HG03025 (cell line): ENCODE measurements around the gene PHF1.

ENCODE experiments used
- ATAC-seq: cut with Tn5 transposase; IDR thresholded peaks from one replicate; pipeline ENCODE4 v1.9.1; 2021; ENCODE audit warnings: mild to moderate bottlenecking, moderate library complexity; ENCODE audit not compliant: unreplicated experiment, low FRiP score

The PHF1 gene

DNA sequence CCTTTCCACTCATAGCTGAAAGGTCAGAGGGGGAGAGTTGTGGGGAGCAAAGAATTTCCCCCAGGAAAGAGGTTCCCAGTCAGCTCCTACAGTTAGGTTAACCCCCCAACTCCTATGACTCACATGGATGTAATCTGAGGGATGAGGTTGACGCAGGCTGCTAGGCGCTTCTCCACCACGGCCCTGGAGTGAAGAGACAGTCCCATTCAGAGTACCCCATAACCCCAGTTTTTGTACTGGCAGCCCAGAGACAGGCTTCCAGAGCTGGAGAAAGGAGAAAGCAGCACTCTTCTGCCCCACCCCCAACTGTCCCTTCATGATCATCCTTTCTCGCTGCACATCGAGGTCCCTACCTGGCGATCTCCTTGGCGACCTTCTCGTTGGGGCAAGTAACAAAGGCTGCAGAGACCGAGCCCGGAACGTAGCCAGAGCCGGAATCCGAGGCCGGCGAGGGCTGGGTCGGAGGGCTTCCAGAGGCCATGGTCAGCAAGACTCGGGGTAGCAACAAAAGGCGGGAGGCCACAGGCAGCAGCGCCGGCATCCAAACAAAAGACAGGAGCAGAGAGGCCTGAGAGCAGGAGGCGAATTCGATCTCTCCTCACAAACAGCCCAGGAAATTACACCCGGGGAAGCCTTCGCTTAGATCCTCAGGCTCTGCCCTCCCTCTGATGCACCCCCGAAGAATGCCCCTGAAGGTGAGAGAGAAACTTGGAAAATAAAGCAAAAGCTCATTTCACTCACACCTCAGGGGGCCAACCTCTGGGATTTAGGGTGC lies 6.5 kb downstream of the PHF1 start:
- ATAC-seq = no peak

DNA sequence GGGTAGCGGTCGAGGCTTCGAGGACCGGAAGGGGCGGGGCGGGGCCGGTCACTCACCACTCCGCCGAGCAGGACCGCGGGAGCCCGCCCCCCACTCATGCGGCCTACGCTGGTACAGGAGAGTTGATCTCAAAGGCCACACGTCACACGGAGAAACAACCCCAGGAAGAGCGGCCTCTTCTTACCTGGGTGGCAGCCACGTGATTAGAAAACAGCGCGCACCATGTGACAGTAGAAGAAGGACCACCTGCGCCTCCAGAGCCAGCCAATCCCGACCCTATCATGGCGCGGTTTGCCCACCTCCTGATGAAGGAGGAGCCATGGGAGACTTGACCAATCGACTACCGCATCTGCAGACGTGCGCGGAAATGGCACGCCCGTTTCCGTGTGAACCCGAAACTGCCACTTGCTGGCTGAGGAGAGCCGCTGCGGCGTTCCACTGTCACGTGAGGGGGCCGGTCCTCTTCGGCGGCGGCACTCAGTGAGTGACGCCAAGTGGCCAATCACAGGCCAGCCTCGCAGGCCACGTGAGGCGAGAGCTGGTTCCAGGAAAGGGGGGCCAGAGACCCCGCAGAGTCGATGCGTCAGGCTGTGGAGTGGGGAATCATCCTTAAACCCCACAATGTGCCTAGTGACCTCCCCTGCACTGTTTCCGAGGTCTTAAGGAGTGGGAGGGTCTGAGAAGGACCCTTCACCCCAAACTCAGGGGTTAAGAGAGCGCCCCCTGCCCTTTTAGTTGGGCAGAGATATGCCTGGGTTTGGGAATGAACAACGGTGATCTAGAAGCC lies 7.3 kb downstream of the PHF1 start, which contains the start of gene CUTA:
CUTA (minus strand) TSS at position 205 of the 787 bp plus-strand sequence; CDS start at position 98, 107 bp downstream.
- peak; percentile 88 for ATAC-seq

GRCh38 chr6:33418690-33419291 lies 8.0 kb downstream of the PHF1 start:
- no peak for ATAC-seq

DNA sequence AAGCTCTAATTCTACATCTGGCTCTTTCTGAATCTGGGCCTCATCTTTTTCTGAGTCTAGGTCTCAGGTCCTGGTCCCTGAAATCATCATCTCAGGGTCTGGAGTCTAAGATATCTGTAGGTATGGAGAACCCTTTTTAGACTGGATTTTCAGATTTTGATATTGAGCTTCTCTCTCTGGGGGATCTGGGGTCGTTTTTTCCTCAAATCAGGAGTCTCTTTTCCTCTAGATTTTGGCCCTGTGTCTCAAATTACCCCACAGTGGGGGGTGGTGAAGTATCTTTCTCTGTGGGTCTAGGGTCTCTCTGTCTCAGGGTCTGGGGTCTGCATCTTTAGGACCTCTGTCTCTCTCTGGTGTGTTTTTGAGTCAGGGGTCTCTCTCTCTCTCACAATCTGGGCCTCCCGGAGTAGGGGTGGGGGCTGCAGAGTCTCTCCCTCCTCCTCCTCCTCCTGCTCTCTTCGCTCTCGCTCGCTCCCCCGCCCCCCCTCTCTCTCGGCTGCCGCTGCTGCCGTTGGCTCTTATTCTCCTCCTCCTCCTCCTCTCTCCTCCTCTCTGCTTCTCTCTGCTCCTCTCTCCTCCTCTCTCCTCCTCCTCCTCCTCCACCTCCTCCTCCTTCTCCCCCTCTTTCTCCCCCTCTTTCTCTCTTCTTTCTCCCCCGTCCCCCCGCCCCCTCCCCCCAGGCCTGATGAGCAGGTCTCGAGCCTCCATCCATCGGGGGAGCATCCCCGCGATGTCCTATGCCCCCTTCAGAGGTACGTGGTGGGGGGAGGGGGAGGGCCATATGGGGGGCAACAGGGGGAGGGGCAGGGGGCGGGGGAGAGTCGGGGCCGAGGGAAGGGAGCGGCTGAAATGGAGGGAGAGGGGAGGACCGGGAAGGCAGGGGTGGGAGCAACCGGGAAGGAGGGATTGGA lies 9.0 kb downstream of the PHF1 start, which contains the start of gene SYNGAP1:
SYNGAP1 (plus strand) TSS at position 486 of the 911 bp plus-strand sequence; CDS start at position 686, 200 bp downstream.
- ATAC-seq = no peak

DNA sequence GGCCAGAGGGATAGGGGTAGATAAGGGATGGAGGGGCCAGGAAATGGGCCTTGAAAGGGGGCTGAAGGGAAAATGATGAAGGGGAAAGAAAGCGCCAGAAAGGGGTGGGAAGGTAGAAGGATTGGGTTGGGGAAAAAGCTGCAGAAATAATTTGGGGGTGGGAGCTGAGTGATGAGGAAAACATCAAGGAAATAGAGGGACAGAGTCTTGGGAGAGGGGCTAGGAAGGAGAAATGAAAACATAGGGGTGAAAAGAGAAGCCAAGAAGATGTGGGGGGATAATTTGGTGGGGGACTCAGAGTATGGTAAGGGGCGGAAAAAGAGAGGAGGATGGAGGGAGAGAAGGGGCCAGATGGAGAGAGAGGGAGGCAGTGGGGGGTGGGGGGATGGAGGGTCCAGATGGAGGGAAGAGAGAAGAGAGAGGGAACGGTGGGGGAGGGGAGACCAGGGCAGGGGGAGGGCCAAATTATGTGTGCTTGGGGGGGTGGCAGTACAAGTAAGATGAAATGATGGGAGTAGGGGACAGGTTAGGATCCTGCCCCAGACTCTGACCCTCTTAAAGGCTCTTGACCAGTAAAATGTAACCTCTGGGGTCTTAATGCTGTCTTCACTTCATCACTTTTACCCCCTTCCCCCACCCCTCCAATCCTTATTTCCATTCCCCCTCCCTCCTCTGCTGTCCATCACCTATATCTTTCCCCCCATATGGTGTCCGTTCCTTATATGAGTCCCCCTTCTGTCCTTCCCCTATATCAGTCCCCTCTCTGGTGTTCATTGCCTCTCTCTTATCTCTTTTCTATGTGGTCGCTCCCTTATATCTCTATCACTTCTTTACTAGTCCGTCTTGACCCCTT lies 9.9 kb downstream of the PHF1 start:
- no peak for ATAC-seq

- ATAC-seq = no peak
Observed at GRCh38 chr6:33421344-33421643, 10.5 kb downstream of the PHF1 start.

DNA sequence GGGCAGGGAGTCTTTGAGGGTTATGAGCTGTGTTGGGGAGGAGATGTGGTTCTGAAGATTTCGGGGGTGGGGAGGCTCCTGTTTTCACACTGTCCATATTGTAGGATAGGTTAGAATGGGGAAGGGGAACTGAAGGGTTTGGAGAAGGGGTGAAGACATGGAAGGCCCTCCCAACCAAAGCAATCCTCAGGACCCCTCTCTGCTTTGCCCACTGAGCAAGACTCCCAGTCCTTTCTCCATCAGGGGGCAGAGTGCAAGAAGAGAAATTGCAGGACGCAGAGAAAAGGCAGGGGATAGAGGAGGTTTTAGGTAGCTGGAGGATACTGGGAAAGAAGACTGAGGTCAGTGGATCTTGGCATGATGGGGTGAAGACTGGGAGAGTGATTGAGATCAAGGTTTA lies 13.0 kb downstream of the PHF1 start:
- no peak for ATAC-seq

DNA sequence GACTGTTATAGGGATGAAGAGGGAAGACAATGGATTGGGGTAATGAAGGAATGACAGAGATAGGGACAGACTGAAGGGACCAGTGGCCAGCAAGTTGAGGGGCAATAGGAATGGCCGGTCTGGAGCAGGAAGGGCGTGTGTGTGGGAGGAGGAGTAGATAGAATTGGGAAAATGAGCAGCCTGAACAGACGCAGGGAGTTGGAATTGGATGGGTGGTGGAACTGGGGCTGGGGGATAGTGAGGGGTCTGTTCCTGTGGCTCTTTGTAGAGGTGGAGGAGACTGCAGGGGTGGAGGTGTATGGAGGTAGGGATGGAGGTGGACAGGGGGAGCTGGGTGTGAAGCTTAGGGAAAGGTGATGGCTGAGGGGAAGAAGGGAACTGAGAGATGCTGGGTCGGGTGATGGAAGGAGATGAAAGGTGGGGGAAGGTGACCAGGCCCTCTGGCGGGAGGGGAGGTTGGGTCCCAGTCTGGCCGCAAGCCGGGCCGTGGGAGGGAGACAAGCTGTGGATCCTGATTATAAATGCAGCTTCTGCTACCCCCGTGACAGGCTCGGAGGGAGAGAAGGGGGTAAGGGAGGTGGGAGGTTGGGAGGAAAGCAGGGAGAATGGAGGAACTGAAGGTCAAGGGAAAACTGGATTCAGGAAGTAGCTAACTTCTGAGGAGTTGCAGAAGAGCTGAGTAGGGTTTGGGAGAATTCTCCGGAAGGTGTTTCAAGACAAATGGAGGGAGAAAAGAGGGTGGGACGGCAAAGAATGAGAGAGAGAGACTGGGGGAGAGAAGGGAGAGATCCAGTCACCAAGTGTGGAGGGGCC lies 14.2 kb downstream of the PHF1 start:
- ATAC-seq = no peak

DNA sequence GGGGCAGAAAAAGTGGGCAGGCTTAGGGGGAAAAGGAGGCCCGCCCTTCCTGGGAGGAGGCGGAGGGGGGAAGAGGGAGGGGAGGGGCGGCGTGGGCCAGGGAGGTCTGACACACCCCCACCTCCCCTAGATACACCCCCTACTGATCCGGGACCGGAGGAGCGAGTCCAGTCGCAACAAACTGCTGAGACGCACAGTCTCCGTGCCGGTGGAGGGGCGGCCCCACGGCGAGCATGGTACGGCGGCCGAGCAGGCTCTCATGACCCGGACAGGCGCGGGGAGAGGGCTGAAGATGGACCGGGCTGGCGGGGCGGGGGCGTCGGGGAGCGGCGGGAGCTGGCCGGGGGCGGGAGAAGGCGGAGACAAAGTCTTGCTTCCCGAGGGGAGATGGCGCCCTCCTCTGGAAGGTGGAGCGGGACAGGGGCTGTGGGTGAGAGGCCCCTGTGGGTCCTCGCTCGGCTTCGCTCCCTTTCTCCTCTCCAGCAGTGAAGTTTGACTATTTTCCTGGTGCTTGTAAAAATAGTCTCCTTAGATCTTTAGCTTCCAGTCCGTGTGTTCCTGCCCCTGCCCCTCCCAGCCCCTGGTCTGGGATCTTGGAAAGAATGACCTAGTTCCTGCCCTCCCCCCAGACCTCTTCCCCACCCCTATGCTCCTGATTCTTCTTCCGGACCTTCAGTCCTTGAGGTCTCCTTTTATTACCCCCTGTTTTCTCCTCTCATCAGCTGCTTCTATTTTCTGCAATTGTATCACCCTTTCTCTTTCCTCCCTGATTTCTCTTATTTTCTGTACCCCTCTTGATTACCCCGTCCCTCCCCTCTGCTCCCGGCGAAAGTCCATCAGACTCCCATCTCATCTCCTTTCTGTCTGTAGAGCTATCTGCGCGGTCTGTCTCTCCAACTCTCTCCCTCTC lies 15.1 kb downstream of the PHF1 start:
- no peak for ATAC-seq

DNA sequence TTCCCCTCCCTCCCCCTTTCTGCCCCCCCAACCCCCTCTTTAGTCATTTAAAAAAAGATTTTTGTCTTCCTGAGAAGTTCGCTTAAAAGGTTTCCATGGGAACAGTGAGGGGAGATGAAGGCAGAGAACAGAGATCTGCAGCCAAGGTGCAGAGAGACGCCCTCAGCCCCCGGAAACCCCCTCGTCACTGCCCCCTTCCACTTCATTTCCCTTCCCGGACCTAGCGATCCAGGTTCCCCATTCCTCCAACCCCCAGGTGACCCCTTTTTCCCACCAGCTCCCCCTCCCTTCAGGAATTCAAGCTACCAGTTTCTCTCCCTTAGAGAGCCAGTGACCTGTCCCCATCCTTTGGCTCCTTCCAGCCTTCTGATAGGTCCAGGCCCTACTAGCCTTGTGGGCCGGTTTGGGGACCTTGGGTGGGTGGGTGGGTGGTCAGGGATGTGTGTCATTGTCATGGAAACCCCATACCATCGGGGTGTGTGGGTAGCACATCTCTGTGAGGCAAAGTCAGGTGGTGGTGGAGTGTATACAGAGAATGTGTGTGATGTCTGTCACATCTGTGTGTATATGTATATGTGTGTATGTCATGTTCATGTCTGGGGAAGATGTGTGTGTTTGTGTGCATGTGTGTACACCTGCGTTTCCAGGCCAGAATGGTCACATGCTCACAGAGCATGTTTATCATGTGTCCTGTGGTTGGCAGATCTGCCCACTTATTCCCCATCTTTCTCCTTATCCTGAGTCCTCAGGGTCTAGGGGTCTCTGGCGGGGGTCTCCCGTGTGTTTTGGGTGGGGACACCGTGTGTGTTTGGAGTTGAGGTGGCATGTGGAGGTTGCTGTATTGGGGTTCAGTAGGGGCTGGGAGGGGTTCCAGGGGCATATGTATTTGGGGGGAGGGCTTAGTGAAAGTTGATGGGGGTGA lies 16.0 kb downstream of the PHF1 start:
- ATAC-seq = no peak

DNA sequence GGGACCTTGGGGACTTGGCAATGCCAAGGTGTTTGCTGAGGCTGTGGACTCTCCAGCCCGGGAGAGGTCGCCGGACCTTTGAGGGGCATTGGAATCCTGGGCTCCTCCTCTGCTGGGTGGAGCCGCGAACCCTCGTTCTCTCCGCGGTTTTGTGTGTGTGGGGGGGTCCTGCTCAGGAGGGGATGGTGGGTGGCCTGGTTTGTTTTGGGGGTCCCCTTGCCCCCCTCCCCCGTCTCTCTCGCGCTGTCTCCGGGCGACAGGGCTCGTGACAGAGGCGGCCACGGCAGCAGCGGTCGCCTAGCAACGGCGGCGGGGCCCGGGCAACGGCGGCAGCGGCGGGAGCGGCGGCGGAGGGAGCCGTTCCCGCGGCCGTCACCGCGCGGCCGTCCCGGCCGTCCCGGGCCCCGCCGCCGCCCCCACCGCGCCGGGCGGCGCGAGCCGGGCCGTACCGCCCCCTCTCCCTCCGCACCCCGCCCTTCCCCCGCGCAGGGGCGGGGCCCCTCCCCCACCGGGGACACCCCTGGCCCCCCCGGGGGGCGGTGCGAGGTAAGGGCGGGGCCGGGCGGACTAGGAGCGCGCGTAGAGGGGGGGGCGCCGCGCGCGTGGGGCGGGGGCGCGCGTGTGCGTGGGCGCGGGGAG lies 16.9 kb downstream of the PHF1 start:
- ATAC-seq = no peak

- no peak for ATAC-seq
Observed at GRCh38 chr6:33428224-33428965, 17.6 kb downstream of the PHF1 start.

GRCh38 chr6:33428966-33429749 lies 18.3 kb downstream of the PHF1 start:
- ATAC-seq = no peak

GRCh38 chr6:33429750-33430052 lies 18.9 kb downstream of the PHF1 start:
- ATAC-seq = no peak

- no peak for ATAC-seq
Observed at GRCh38 chr6:33430334-33430733, 19.5 kb downstream of the PHF1 start.
